KMS-11 (cell line): ENCODE results near the gene RAB4A.

Experiments
- H2AFZ ChIP-seq: fragments of 200-600 bp; sonication (generic); 2 replicates; pipeline ENCODE4 v1.6.1; 2016; ENCODE audit warnings: antibody characterized with exemption, mixed run types, low read depth
- H3K27ac ChIP-seq: fragments of 200-600 bp; sonication (generic); 2 replicates; pipeline ENCODE4 v1.6.1; 2016; ENCODE audit warnings: mild to moderate bottlenecking, mixed run types
- H3K27me3 ChIP-seq: fragments of 200-600 bp; sonication (generic); 2 replicates; pipeline ENCODE4 v1.6.1; 2017; ENCODE audit warnings: mild to moderate bottlenecking, low read depth, mixed run types, moderate library complexity; ENCODE audit not compliant: insufficient read depth
- H3K36me3 ChIP-seq: fragments of 200-600 bp; sonication (generic); 2 replicates; pipeline ENCODE4 v1.6.1; 2017; ENCODE audit warnings: mild to moderate bottlenecking, mixed run types; ENCODE audit not compliant: insufficient read depth
- H3K4me1 ChIP-seq: fragments of 200-600 bp; sonication (generic); 2 replicates; pipeline ENCODE4 v1.6.1; 2016; ENCODE audit warnings: mild to moderate bottlenecking, low read depth, mixed run types; ENCODE audit not compliant: poor library complexity, severe bottlenecking
- H3K4me2 ChIP-seq: fragments of 200-600 bp; sonication (generic); 2 replicates; pipeline ENCODE4 v1.7.0; 2016; ENCODE audit warnings: mild to moderate bottlenecking, mixed run types
- H3K4me3 ChIP-seq: fragments of 200-600 bp; sonication (generic); IDR thresholded peaks from 2 replicates; pipeline ENCODE4 v1.6.1; 2017; ENCODE audit warnings: low read depth, low read length, mixed read lengths; ENCODE audit not compliant: insufficient read depth
- H3K79me2 ChIP-seq: fragments of 200-600 bp; sonication (generic); 2 replicates; pipeline ENCODE4 v1.6.1; 2016; ENCODE audit warnings: low read depth, mixed run types; ENCODE audit not compliant: insufficient read depth
- H3K9ac ChIP-seq: fragments of 200-600 bp; sonication (generic); 2 replicates; pipeline ENCODE4 v1.6.1; 2016; ENCODE audit warnings: mild to moderate bottlenecking, mixed run types
- H4K20me1 ChIP-seq: fragments of 200-600 bp; sonication (generic); 2 replicates; pipeline ENCODE4 v1.6.1; 2016; ENCODE audit warnings: mild to moderate bottlenecking, mixed run types; ENCODE audit not compliant: insufficient read depth
- TF ChIP-seq, protein P1 (sequence below): fragments of 200-600 bp; sonication (generic); conservative IDR thresholded peaks from 2 replicates; pipeline ENCODE4 v1.6.1; 2017; ENCODE audit warnings: low read depth, mild to moderate bottlenecking, antibody characterized with exemption, low read length, moderate library complexity, mixed read lengths

Gene RAB4A

GRCh38 chr1:229231754-229232119 is 39.2 kb upstream of the RAB4A start:
- no peaks in the 10 kb centered on the region for H3K79me2 ChIP-seq
- H3K4me3 ChIP-seq, result no peak overlapping the region
- no peaks in the 10 kb centered on the region for H3K4me1 ChIP-seq
- no peak overlapping the region for H2AFZ ChIP-seq
- no peaks in the 10 kb centered on the region for H3K36me3 ChIP-seq
- TF ChIP-seq, protein P1, sequence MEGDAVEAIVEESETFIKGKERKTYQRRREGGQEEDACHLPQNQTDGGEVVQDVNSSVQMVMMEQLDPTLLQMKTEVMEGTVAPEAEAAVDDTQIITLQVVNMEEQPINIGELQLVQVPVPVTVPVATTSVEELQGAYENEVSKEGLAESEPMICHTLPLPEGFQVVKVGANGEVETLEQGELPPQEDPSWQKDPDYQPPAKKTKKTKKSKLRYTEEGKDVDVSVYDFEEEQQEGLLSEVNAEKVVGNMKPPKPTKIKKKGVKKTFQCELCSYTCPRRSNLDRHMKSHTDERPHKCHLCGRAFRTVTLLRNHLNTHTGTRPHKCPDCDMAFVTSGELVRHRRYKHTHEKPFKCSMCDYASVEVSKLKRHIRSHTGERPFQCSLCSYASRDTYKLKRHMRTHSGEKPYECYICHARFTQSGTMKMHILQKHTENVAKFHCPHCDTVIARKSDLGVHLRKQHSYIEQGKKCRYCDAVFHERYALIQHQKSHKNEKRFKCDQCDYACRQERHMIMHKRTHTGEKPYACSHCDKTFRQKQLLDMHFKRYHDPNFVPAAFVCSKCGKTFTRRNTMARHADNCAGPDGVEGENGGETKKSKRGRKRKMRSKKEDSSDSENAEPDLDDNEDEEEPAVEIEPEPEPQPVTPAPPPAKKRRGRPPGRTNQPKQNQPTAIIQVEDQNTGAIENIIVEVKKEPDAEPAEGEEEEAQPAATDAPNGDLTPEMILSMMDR, result no peak
- no peaks in the 10 kb centered on the region for H4K20me1 ChIP-seq
- H3K27ac ChIP-seq, result no peak overlapping the region
- no peaks in the 10 kb centered on the region for H3K27me3 ChIP-seq
- no peak overlapping the region for H3K4me2 ChIP-seq
- H3K9ac ChIP-seq, result no peak overlapping the region

GRCh38 chr1:229234870-229235472 is 35.9 kb upstream of the RAB4A start:
- H2AFZ ChIP-seq, result no peak overlapping the region
- H4K20me1 ChIP-seq, result no peaks in the 10 kb centered on the region

GRCh38 chr1:229237320-229237719 is 33.6 kb upstream of the RAB4A start:
- Histone ChIP-seq H3K4me2 (no peak overlapping the region), H3K4me3 (no peak overlapping the region), H3K36me3 (no peaks in the 10 kb centered on the region), H4K20me1 (no peaks in the 10 kb centered on the region), H3K27ac (no peak overlapping the region), H2AFZ (no peak overlapping the region), H3K27me3 (no peaks in the 10 kb centered on the region), H3K9ac (no peak overlapping the region), H3K79me2 (no peaks in the 10 kb centered on the region), H3K4me1 (no peaks in the 10 kb centered on the region)
- TF ChIP-seq, protein P1, result no peak

More at GRCh38 chr1:229234870-229235472, 35.9 kb upstream of the RAB4A start:
- Histone ChIP-seq H3K4me2 (no peak overlapping the region), H3K27ac (no peak overlapping the region), H3K79me2 (no peaks in the 10 kb centered on the region), H3K36me3 (no peaks in the 10 kb centered on the region), H3K27me3 (no peaks in the 10 kb centered on the region), H3K4me3 (no peak overlapping the region), H3K9ac (no peak overlapping the region), H3K4me1 (no peaks in the 10 kb centered on the region)
- TF ChIP-seq, protein P1, result no peak

- no peak overlapping the region for H2AFZ ChIP-seq
- TF ChIP-seq, protein P1, result no peak
- no peak overlapping the region for H3K27ac ChIP-seq
- H3K79me2 ChIP-seq, result no peaks in the 10 kb centered on the region
- H4K20me1 ChIP-seq, result no peaks in the 10 kb centered on the region
- no peaks in the 10 kb centered on the region for H3K36me3 ChIP-seq
- no peaks in the 10 kb centered on the region for H3K27me3 ChIP-seq
- H3K4me2 ChIP-seq, result no peak overlapping the region
- H3K9ac ChIP-seq, result no peak overlapping the region
- H3K4me1 ChIP-seq, result no peaks in the 10 kb centered on the region
- H3K4me3 ChIP-seq, result no peak overlapping the region
Observed at GRCh38 chr1:229238231-229238630, 32.7 kb upstream of the RAB4A start.
